IPS-18c (cell line): ENCODE results near the gene RPL18A.

ENCODE experiments used
- H3K4me3 ChIP-seq: 2 replicates; pipeline ENCODE4 v1.7.0; 2013; ENCODE audit warnings: low read depth, mild to moderate bottlenecking, low read length, moderate library complexity; ENCODE audit not compliant: insufficient read depth
- H3K9me3 ChIP-seq: one replicate; pipeline ENCODE4 v1.6.1; 2013; ENCODE audit warnings: mild to moderate bottlenecking, low read length, moderate library complexity; ENCODE audit not compliant: control insufficient read depth, insufficient read depth

RPL18A gene

GRCh38 chr19:17861542-17862402 lies 2.1 kb downstream of the RPL18A start:
- Histone ChIP-seq H3K4me3 (peak overlapping the region; percentile 80), H3K9me3 (no peaks in the 10 kb centered on the region)

- no peaks in the 10 kb centered on the region for H3K9me3 ChIP-seq
- no peak overlapping the region for H3K4me3 ChIP-seq
Observed at GRCh38 chr19:17862711-17863519, 3.2 kb downstream of the RPL18A start.

- Histone ChIP-seq H3K4me3 (no peak overlapping the region), H3K9me3 (no peaks in the 10 kb centered on the region)
Observed at GRCh38 chr19:17863520-17864182, 3.9 kb downstream of the RPL18A start.

GRCh38 chr19:17865364-17866311 lies 5.9 kb downstream of the RPL18A start:
- no peak overlapping the region for H3K4me3 ChIP-seq

GRCh38 chr19:17866312-17866963 lies 6.7 kb downstream of the RPL18A start:
- Histone ChIP-seq H3K4me3 (no peak overlapping the region), H3K9me3 (no peaks in the 10 kb centered on the region)

More at GRCh38 chr19:17865364-17866311, 5.9 kb downstream of the RPL18A start:
- H3K9me3 ChIP-seq: no peaks in the 10 kb centered on the region

- no peak overlapping the region for H3K4me3 ChIP-seq
- no peaks in the 10 kb centered on the region for H3K9me3 ChIP-seq
Observed at GRCh38 chr19:17866964-17867486, 7.3 kb downstream of the RPL18A start.

- Histone ChIP-seq H3K9me3 (no peaks in the 10 kb centered on the region), H3K4me3 (no peak overlapping the region)
Observed at GRCh38 chr19:17868669-17869068, 9.0 kb downstream of the RPL18A start.

- Histone ChIP-seq H3K9me3 (no peaks in the 10 kb centered on the region), H3K4me3 (no peak overlapping the region)
Observed at GRCh38 chr19:17869114-17869608, 9.5 kb downstream of the RPL18A start.

GRCh38 chr19:17871032-17871877 lies 11.5 kb downstream of the RPL18A start:
- no peak overlapping the region for H3K4me3 ChIP-seq
- H3K9me3 ChIP-seq: no peaks in the 10 kb centered on the region

- Histone ChIP-seq H3K4me3 (peak within 1 kb of the TSS; percentile 20; the same call in 1 of the 2 replicates), H3K9me3 (no peaks in the 10 kb centered on the region)
Observed at GRCh38 chr19:17871878-17872250, 12.2 kb downstream of the RPL18A start, which contains the start of gene SLC5A5. TSS of gene SLC5A5 (plus strand) at chr19:17871945. CDS start at chr19:17872320, 375 bp downstream.

GRCh38 chr19:17872251-17873001 lies 12.7 kb downstream of the RPL18A start:
- Histone ChIP-seq H3K4me3 (no peak overlapping the region; the same call in 1 of the 2 replicates), H3K9me3 (no peaks in the 10 kb centered on the region)

- no peaks in the 10 kb centered on the region for H3K9me3 ChIP-seq
- peak overlapping the region; percentile 62 for H3K4me3 ChIP-seq
Observed at GRCh38 chr19:17873786-17874757, 14.4 kb downstream of the RPL18A start.

GRCh38 chr19:17874758-17875135 lies 15.0 kb downstream of the RPL18A start:
- no peaks in the 10 kb centered on the region for H3K9me3 ChIP-seq
- H3K4me3 ChIP-seq: peak overlapping the region; percentile 62; the same call in 1 of the 2 replicates
